Measurements from ENCODE around the gene RET.
A peak's percentile ranks its signal among the peaks of the same experiment; 100 is the strongest.

Gene RET

GRCh38 chr10:43077421-43078171, 727 bp downstream of the RET start:
- FAIRE-seq (no peak), DNase-seq (ENCODE audit: insufficient read length, low spot score) (no peak)
- no peak for TF ChIP-seq CTCF (IDR thresholded peaks at IDR 0.05; ENCODE audit: insufficient read depth, missing control alignments)

GRCh38 chr10:43078175-43078985, 1.5 kb downstream of the RET start:
- no peak for DNase-seq (ENCODE audit: insufficient read length, low spot score)
- no peak for TF ChIP-seq CTCF (IDR thresholded peaks at IDR 0.05; ENCODE audit: insufficient read depth, missing control alignments)
- no peak for FAIRE-seq

GRCh38 chr10:43078986-43079273, 2.1 kb downstream of the RET start:
- peak; percentile 39 for TF ChIP-seq CTCF (IDR thresholded peaks at IDR 0.05; ENCODE audit: insufficient read depth, missing control alignments)
- FAIRE-seq (no peak), DNase-seq (ENCODE audit: insufficient read length, low spot score) (peak; percentile 55)

- no peak for TF ChIP-seq CTCF (IDR thresholded peaks at IDR 0.05; ENCODE audit: insufficient read depth, missing control alignments)
- FAIRE-seq (no peak), DNase-seq (ENCODE audit: insufficient read length, low spot score) (no peak)
Observed at GRCh38 chr10:43079856-43080255, 3.0 kb downstream of the RET start.

GRCh38 chr10:43082087-43082486, 5.2 kb downstream of the RET start:
- no peak for TF ChIP-seq CTCF (IDR thresholded peaks at IDR 0.05; ENCODE audit: insufficient read depth, missing control alignments)
- no peak for FAIRE-seq
- DNase-seq (ENCODE audit: insufficient read length, low spot score): no peak

- FAIRE-seq: no peak
- no peak for TF ChIP-seq CTCF (IDR thresholded peaks at IDR 0.05; ENCODE audit: insufficient read depth, missing control alignments)
- DNase-seq (ENCODE audit: insufficient read length, low spot score): no peak
Observed at GRCh38 chr10:43082746-43083145, 5.9 kb downstream of the RET start.

GRCh38 chr10:43083764-43084163, 6.9 kb downstream of the RET start:
- TF ChIP-seq CTCF (IDR thresholded peaks at IDR 0.05; ENCODE audit: insufficient read depth, missing control alignments): no peak
- FAIRE-seq (no peak), DNase-seq (ENCODE audit: insufficient read length, low spot score) (no peak)
